ENCODE results near the gene PODXL2.

DNA sequence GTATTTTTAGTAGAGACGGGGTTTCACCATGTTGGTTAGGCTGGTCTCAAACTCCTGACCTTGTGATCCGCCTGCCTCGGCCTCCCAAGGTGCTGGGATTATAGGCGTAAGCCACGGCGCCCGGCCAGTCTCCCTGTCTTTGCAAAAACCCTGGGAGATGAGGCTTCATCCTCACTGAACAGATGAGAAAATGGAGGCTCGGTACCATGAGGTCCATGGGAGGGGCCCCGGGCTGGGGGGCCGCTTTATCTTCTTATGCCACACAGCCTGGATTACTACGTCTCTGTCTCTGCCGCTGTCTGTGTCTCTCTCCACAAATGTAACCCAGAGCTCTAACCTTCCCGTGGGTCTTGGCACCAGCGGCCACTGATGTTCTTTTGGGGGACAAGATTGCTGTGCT lies 82.9 kb downstream of the PODXL2 start:
- TF ChIP-seq, protein P1, sequence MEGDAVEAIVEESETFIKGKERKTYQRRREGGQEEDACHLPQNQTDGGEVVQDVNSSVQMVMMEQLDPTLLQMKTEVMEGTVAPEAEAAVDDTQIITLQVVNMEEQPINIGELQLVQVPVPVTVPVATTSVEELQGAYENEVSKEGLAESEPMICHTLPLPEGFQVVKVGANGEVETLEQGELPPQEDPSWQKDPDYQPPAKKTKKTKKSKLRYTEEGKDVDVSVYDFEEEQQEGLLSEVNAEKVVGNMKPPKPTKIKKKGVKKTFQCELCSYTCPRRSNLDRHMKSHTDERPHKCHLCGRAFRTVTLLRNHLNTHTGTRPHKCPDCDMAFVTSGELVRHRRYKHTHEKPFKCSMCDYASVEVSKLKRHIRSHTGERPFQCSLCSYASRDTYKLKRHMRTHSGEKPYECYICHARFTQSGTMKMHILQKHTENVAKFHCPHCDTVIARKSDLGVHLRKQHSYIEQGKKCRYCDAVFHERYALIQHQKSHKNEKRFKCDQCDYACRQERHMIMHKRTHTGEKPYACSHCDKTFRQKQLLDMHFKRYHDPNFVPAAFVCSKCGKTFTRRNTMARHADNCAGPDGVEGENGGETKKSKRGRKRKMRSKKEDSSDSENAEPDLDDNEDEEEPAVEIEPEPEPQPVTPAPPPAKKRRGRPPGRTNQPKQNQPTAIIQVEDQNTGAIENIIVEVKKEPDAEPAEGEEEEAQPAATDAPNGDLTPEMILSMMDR (IDR thresholded peaks at IDR 0.05; ENCODE audit: low read depth, low read length): no peak
- no peak for TF ChIP-seq EZH2phosphoT487 (IDR thresholded peaks at IDR 0.05; ENCODE audit: low read depth)

All from OCI-LY3 (cell line).